ENCODE results near the gene UBXN6.

UBXN6 gene

DNA sequence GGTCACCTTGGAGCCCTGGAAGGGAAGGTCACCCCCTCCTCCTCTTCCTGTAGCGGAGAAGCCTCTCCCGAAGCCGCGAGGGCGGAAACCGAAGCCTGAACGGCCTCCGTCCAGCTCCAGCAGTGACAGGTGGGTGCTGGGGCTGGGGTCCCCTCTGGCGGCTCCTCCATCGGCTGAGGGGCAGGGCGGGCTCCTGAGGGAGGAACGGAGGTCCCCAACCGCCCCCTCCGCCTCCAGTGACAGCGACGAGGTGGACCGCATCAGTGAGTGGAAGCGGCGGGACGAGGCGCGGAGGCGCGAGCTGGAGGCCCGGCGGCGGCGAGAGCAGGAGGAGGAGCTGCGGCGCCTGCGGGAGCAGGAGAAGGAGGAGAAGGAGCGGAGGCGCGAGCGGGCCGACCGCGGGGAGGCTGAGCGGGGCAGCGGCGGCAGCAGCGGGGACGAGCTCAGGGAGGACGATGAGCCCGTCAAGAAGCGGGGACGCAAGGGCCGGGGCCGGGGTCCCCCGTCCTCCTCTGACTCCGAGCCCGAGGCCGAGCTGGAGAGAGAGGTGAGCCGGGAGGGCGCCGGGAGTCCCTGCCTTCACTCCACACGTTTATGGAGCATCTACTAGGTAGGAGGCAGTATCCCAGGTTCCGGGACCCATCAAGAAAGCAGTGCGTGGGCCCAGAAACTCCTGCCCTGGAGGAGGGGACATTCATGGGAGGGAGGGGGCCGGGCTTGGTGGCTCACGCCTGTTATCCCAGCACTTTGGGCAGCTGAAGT is 36.5 kb upstream of the UBXN6 start:
- in situ Hi-C loops (cut with MboI; ENCODE audit: low sequenced_read_pairs): no loop called here

- in situ Hi-C loops (cut with MboI; ENCODE audit: low sequenced_read_pairs): no loop called here
Observed at GRCh38 chr19:4493104-4493928, 35.7 kb upstream of the UBXN6 start.

DNA sequence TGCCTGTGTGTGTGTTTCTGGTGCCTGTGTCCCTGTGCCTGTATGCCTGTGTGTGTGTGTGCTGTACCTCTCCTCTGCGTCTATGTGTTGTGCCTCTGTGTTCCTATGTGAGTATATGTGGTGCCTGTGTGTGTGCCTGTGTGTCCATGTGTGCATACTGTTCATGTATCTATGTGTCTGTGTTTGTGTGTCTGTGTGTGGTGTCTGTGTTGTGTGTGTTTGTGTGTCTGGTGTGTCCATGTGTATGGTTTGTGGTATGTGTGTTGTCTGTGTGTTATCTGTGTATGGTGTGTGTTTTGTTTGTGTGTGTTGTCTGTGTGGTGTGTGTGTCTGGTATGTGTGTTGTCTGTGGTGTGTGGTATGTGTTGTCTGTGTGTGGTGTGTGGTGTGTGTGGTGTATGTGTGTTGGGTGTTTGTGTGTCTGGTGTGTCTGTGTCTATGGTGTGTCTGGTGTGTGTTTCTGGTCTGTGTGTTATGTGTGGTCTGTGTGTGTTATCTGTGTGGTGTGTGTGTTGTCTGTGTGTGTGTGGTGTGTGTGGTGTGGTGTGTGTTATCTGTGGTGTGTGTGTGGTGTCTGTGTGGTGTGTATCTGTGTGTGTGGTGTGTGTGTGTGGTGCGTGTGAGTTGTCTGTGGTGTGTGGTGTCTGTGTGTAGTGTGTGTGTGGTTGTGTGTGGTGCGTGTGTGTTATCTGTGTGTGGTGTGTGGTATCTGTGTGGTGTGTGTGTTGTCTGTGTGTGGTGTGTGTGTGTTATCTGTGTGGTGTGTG is 34.9 kb upstream of the UBXN6 start:
- in situ Hi-C loops (cut with MboI; ENCODE audit: low sequenced_read_pairs): no loop called here

DNA sequence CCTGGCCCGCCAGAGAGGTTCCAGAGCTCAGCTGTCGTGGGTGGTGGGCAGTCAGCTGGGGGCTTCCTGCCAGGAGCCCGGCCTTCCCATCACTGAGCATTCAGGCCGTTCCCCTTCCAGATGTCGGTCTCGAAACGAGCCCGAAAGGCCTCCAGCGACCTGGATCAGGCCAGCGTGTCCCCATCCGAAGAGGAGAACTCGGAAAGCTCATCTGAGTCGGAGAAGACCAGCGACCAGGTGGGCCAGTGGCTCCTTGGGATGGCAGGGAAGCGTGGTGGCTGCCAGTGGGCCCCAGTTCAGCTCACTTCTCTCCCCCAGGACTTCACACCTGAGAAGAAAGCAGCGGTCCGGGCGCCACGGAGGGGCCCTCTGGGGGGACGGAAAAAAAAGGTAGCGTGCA is 33.9 kb upstream of the UBXN6 start:
- in situ Hi-C loops (cut with MboI; ENCODE audit: low sequenced_read_pairs): no loop called here

GRCh38 chr19:4488496-4488895 is 30.9 kb upstream of the UBXN6 start:
- in situ Hi-C loops (cut with MboI; ENCODE audit: low sequenced_read_pairs): no loop called here

- in situ Hi-C loops (cut with MboI; ENCODE audit: low sequenced_read_pairs): no loop called here
Observed at GRCh38 chr19:4487572-4487971, 30.0 kb upstream of the UBXN6 start.

GRCh38 chr19:4483385-4483784 is 25.8 kb upstream of the UBXN6 start:
- in situ Hi-C loops (cut with MboI; ENCODE audit: low sequenced_read_pairs): no loop called here

DNA sequence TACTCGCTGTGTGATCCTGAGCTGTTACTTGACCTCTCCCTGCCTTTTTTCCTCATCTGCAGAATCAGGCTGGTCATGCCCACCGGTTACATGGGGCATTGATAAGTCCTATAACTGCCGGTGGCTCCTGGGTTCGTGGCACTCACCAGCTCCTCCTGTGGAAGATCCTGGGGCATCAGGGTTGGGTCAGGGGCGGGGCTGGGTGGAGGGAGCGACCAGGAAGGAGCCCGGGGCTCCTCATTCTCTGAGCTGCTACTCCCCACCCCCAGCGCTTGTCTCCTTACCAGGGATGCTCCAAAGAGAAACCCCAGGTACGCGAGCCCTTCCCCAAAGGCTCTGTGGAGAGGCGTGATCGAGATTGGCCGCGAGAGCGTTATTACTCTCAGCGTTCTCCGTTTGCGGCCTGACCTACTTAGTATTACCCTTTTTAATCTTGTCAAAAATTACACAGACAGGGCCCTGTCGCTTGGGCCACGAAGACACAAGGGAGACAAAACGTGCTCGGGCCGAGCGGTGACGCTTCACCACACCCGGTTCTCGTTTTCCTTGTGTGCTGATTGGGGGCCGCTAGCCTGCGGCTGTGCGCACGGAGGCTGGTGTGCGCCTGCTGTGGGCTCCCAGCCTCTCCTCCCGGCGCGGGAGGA is 25.2 kb upstream of the UBXN6 start:
- in situ Hi-C loops (cut with MboI; ENCODE audit: low sequenced_read_pairs): no loop called here

DNA sequence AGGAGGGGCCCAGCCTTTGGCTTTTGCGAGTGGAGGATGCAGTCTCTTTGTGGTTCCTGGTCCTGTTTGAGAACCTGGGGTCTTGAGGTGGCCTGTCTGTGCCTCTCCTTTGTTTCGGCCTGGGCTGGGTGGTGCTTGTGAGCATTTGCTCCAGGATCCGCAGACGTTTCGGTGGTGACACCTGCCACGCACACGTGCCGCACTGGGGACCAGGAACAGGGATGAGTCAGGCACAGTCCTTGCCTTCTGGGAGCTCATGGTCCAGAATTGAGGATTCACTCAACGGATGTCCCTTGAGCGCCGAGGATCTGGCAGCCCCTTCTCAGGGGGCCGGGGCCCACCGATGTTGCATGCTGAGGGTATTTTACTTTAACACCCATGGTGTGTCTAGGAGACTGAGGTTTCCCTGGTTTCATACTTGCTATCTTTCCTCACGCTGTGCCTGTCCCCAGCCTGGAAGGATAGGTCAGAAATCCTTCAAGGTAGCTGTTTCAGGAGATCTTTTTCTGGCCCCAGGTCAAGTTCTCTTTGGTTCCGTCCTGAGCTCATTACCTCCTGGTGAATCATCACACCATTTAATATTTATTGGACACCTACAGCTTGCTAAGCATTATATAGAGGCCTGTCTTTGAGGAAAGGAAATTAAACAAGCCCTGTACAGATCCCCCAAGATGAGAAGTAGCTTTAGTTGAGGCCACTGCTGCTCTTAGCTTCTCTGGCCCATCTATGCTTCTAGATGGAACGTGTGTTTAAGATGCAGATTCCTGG is 19.6 kb upstream of the UBXN6 start:
- in situ Hi-C loops (cut with MboI; ENCODE audit: low sequenced_read_pairs): no loop called here

DNA sequence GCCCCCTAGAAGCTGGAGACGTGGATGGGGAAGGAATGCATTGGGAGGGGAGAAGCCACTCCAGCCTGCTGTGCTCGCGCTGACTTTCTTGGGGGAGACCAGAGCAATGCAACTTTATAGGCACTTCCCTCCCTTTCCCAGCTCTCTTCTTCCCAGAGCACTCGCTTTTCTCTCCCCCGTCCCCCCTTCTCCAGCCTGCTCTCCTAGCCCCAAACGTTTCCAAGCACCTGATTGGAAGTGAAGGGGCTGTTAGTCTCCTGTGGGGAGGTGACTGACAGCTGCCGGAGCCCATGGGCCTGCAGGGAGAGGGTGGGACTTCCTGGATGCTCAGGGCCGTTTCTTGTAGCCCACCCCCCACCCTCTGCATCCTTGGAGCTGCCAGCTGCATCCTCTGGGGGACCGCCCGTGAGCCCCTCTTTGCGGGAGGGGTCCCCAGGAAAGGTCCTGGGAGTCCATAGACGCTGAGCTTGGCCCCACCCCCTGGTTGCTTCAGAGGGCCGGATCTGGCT is 17.0 kb upstream of the UBXN6 start:
- in situ Hi-C loops (cut with MboI; ENCODE audit: low sequenced_read_pairs): no loop called here

DNA sequence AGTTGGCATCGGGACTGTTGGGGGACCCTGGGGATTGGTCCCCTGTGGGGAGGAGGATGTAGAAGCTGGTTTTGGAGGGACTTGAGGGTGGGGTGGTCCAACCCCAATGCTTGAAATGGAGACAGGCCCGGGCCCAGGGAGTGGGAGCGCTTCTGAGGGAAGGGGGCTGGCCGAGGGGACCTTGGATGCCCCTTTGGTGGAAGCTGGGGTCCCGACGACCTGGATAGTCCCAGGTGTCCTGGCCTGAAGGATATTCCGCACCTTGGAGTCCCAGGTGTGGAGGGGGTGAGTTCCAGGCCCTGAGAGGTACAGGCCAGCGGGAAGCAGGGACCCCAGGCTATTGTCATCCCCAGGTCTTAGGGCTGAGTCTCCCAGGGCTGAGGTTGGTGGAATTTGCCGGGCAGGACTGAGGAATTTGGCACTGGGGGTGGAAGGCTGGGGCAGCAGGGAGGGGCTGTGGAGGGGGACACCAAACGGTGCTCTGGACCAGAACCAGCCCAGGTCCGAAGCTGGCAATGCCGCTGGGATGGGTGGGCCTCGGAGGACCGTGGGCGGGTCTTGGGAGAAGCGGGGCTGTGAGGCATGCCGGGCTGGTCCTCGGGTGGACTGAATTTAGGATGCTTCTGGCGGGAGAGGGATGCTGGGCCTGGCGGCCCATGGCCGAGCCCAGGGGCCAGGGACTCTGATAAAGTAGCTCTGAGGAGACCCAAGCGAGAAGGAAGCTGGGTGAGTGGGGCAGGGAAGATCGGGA is 16.3 kb upstream of the UBXN6 start:
- in situ Hi-C loops (cut with MboI; ENCODE audit: low sequenced_read_pairs): no loop called here

DNA sequence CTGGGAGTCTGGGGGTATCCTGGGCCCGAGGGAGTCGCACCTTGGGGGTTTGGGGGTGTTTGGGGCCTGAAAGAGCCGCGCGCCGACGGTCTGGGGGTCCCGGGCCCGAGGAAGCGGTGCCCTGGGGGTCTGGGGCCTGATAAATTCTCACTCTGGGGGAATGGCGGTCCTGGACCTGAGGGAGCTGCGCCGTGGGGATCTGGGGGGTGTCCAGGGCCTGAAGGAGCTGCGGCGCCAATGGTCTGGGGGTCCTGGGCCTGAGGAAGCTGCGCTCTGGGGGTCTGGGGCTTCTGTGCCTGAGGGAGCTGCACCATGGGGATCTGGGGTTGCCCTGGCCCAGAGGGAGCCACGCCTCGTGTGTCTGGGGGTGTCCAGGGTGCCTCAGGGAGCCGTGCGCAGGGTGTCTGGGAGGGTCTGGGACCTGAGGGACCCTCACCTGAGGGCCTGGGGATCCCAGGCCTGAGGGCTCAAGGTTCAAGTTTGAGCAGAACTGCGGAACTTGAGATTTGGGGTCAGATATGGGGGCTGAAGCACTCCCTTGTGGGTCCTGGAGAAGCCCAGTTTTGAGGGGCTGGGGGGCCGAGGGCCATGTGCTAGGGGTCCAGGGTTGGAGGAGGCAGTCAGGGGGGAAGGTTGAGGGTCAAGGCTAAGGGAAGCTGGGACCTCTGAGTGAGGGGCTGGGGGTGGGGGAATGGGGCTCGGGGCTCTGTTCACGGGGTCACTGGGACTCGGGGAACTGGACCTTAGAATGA is 15.6 kb upstream of the UBXN6 start:
- in situ Hi-C loops (cut with MboI; ENCODE audit: low sequenced_read_pairs): no loop called here

GRCh38 chr19:4472174-4472974 is 14.8 kb upstream of the UBXN6 start, which contains the start of gene HDGFL2:
Gene HDGFL2, plus strand, starts transcription at chr19:4472297. Its CDS starts 54 bp downstream, at chr19:4472351.
- in situ Hi-C loops (cut with MboI; ENCODE audit: low sequenced_read_pairs): no loop called here

GRCh38 chr19:4471403-4472173 is 14.0 kb upstream of the UBXN6 start:
- in situ Hi-C loops (cut with MboI; ENCODE audit: low sequenced_read_pairs): no loop called here

DNA sequence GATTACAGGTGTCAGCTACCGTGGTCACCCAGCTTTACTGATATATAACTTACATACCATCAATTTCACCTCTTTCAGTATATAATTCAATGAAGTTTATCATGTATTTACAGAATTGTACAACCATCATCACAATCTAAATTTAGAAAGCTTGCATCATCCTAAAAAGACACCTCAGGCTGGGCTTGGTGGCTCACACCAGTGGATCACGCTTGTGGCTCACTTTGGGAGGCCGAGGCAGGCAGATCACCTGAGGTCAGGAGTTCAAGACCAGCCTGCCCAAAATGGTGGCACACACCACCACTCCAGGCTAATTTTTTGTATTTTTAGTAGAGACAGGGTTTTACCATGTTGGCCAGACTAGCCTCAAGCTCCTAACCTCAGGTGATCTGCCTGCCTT is 10.2 kb upstream of the UBXN6 start:
- in situ Hi-C loops (cut with MboI; ENCODE audit: low sequenced_read_pairs): no loop called here

GRCh38 chr19:4464815-4465581 is 7.4 kb upstream of the UBXN6 start:
- in situ Hi-C loops (cut with MboI; ENCODE audit: low sequenced_read_pairs): no loop called here
